T1000 (cell line): ENCODE data around the gene FAM98A.

Source experiments
- DNase-seq: peaks from one replicate; lab custom pipeline; 2025; ENCODE audit warnings: mixed read lengths; lab: John Stamatoyannopoulos, UW

FAM98A gene

GRCh38 chr2:33597026-33597425, 2.1 kb downstream of the FAM98A start:
- no peak for DNase-seq

GRCh38 chr2:33595385-33595784, 3.7 kb downstream of the FAM98A start:
- no peak for DNase-seq

GRCh38 chr2:33589444-33589843, 9.7 kb downstream of the FAM98A start:
- DNase-seq: no peak

GRCh38 chr2:33588232-33588631, 10.9 kb downstream of the FAM98A start:
- DNase-seq: no peak

GRCh38 chr2:33586766-33587165, 12.3 kb downstream of the FAM98A start:
- DNase-seq: no peak

- no peak for DNase-seq
These were observed 15.7 kb downstream of the FAM98A start for GRCh38 chr2:33583194-33583938.

GRCh38 chr2:33581872-33582271, 17.2 kb downstream of the FAM98A start:
- DNase-seq: no peak

- DNase-seq: no peak
These were observed 19.9 kb downstream of the FAM98A start for GRCh38 chr2:33579227-33579626.

- DNase-seq: no peak
These were observed 21.4 kb downstream of the FAM98A start for GRCh38 chr2:33577668-33578067.

GRCh38 chr2:33577084-33577483, 22.0 kb downstream of the FAM98A start:
- DNase-seq: no peak

GRCh38 chr2:33573657-33574056, 25.4 kb downstream of the FAM98A start:
- no peak for DNase-seq

GRCh38 chr2:33570681-33571080, 28.4 kb downstream of the FAM98A start:
- DNase-seq: no peak

- DNase-seq: no peak
These were observed 37.2 kb downstream of the FAM98A start for GRCh38 chr2:33561872-33562271.

GRCh38 chr2:33560017-33560416, 39.1 kb downstream of the FAM98A start:
- no peak for DNase-seq

- no peak for DNase-seq
These were observed 39.8 kb downstream of the FAM98A start for GRCh38 chr2:33559328-33559727.

GRCh38 chr2:33555681-33556080, 43.4 kb downstream of the FAM98A start:
- no peak for DNase-seq

GRCh38 chr2:33552758-33553461, 46.2 kb downstream of the FAM98A start:
- no peak for DNase-seq

GRCh38 chr2:33550206-33550605, 48.9 kb downstream of the FAM98A start:
- DNase-seq: no peak

- DNase-seq: no peak
These were observed 57.9 kb downstream of the FAM98A start for GRCh38 chr2:33541243-33541642.

GRCh38 chr2:33535421-33535820, 63.7 kb downstream of the FAM98A start:
- no peak for DNase-seq
